Fibroblast of skin of abdomen (primary cell): Measurements from ENCODE around the gene LTBP1.
"Not testable (repeated sequence)": the region's sequence is repeated elsewhere in the genome, so short reads cannot be mapped to it uniquely, and the experiment has no call there.

Experiments used
- DNase-seq: peaks from one replicate; pipeline ENCODE4 v3.0.0-alpha.2; 2013

The LTBP1 gene

GRCh38 chr2:33437297-33437696 lies 490.5 kb downstream of the LTBP1 start:
- peak; percentile 98 for DNase-seq

GRCh38 chr2:33437815-33438214 lies 491.1 kb downstream of the LTBP1 start:
- peak; percentile 45 for DNase-seq

GRCh38 chr2:33441235-33441810 lies 494.6 kb downstream of the LTBP1 start:
- peak; percentile 75 for DNase-seq

GRCh38 chr2:33442052-33442451 lies 495.3 kb downstream of the LTBP1 start:
- DNase-seq = not testable (repeated sequence)

GRCh38 chr2:33442528-33443079 lies 495.9 kb downstream of the LTBP1 start:
- no peak for DNase-seq

GRCh38 chr2:33443274-33443829 lies 496.6 kb downstream of the LTBP1 start:
- DNase-seq = peak; percentile 29

GRCh38 chr2:33444967-33445366 lies 498.2 kb downstream of the LTBP1 start:
- DNase-seq = no peak

- peak; percentile 26 for DNase-seq
Observed at GRCh38 chr2:33448220-33448899, 501.6 kb downstream of the LTBP1 start.
